Mesenchymal stem cell (in vitro differentiated cells and primary cell): ENCODE measurements around the gene TLK1.

Source experiments
- DNase-seq: peaks from one replicate; pipeline ENCODE4 v3.0.0-alpha.2; 2013
- H2AFZ ChIP-seq: one replicate; pipeline ENCODE4 v1.6.1; 2013; ENCODE audit warnings: low read depth, mild to moderate bottlenecking, control low read depth, inconsistent platforms, low read length, moderate library complexity
- H2AK5ac ChIP-seq: 2 replicates; pipeline ENCODE4 v1.6.1; 2013; ENCODE audit warnings: low read length, moderate library complexity, mild to moderate bottlenecking, inconsistent platforms; ENCODE audit not compliant: severe bottlenecking
- H2BK120ac ChIP-seq: one replicate; pipeline ENCODE4 v1.6.1; 2013; ENCODE audit warnings: low read depth, mild to moderate bottlenecking, inconsistent platforms, low read length, moderate library complexity
- H2BK12ac ChIP-seq, 2 experiments: one replicate each; pipeline ENCODE4 v1.6.1; 2013; ENCODE audit warnings: inconsistent platforms in 2 of 2, low read length in 2 of 2, mild to moderate bottlenecking in 2 of 2, moderate library complexity in 2 of 2, control low read depth in 1 of 2
- H2BK15ac ChIP-seq: one replicate; pipeline ENCODE4 v1.6.1; 2013; ENCODE audit warnings: mild to moderate bottlenecking, low read depth, inconsistent platforms; ENCODE audit not compliant: poor library complexity, severe bottlenecking
- H2BK5ac ChIP-seq: 2 replicates; pipeline ENCODE4 v1.6.1; 2013; ENCODE audit warnings: low read depth, mild to moderate bottlenecking, low read length, control low read depth, inconsistent platforms; ENCODE audit not compliant: poor library complexity, severe bottlenecking
- H3K14ac ChIP-seq, 2 experiments: one replicate each; pipeline ENCODE4 v1.6.1; 2013; ENCODE audit warnings: inconsistent platforms in 2 of 2, low read length in 2 of 2, control low read depth in 1 of 2, mild to moderate bottlenecking in 1 of 2, moderate library complexity in 1 of 2
- H3K18ac ChIP-seq, 2 experiments: one replicate each; pipeline ENCODE4 v1.6.1; 2013; ENCODE audit warnings: inconsistent platforms in 2 of 2, low read length in 2 of 2, control low read depth in 1 of 2, low read depth in 1 of 2, mild to moderate bottlenecking in 1 of 2
- H3K23ac ChIP-seq, 2 experiments: one replicate each; pipeline ENCODE4 v1.6.1; 2013; ENCODE audit warnings: inconsistent platforms in 2 of 2, low read length in 2 of 2, mild to moderate bottlenecking in 2 of 2, moderate library complexity in 2 of 2, control low read depth in 1 of 2
- H3K27ac ChIP-seq: 2 replicates; pipeline ENCODE4 v1.5.1; 2013; ENCODE audit warnings: mild to moderate bottlenecking, moderate library complexity, low read length, control low read depth, inconsistent platforms; ENCODE audit not compliant: poor library complexity, severe bottlenecking
- H3K27me3 ChIP-seq, 2 experiments: 2 replicates each; pipeline versions ENCODE4 v1.6.1 to v1.7.0; 2013; ENCODE audit warnings: low read length in 2 of 2, mild to moderate bottlenecking in 2 of 2, moderate library complexity in 2 of 2, control low read depth in 1 of 2, inconsistent platforms in 1 of 2; ENCODE audit not compliant: control insufficient read depth in 1 of 2, insufficient read depth in 1 of 2
- H3K36me3 ChIP-seq, 2 experiments: 2 replicates each; pipeline versions ENCODE4 v1.6.1 to v1.7.0; 2013; ENCODE audit warnings: low read length in 2 of 2, control low read depth in 1 of 2, inconsistent platforms in 1 of 2, low read depth in 1 of 2, mild to moderate bottlenecking in 1 of 2; ENCODE audit not compliant: insufficient read depth in 2 of 2, control insufficient read depth in 1 of 2
- H3K4ac ChIP-seq, 2 experiments: one replicate each; pipeline ENCODE4 v1.6.1; 2013; ENCODE audit warnings: inconsistent platforms in 2 of 2, low read length in 2 of 2, mild to moderate bottlenecking in 2 of 2, moderate library complexity in 2 of 2, control low read depth in 1 of 2, low read depth in 1 of 2
- H3K4me1 ChIP-seq: 2 replicates; pipeline ENCODE4 v1.6.1; 2013; ENCODE audit warnings: low read depth, low read length, control low read depth; ENCODE audit not compliant: control insufficient read depth, insufficient read depth
- H3K4me2 ChIP-seq: 2 replicates; pipeline ENCODE4 v1.6.1; 2013; ENCODE audit warnings: low read length, mild to moderate bottlenecking, inconsistent platforms; ENCODE audit not compliant: poor library complexity, severe bottlenecking
- H3K4me3 ChIP-seq, 2 experiments: 2 replicates each; pipeline versions ENCODE4 v1.5.1 to v1.7.0; 2013; ENCODE audit warnings: low read length in 2 of 2, mild to moderate bottlenecking in 2 of 2, control low read depth in 1 of 2, low read depth in 1 of 2; ENCODE audit not compliant: insufficient read depth in 1 of 2
- H3K79me1 ChIP-seq: replicated peaks from 2 replicates; pipeline ENCODE4 v1.6.1; 2013; ENCODE audit warnings: mild to moderate bottlenecking, control low read depth, low read length, inconsistent platforms; ENCODE audit not compliant: poor library complexity, severe bottlenecking
- H3K9ac ChIP-seq: 2 replicates; pipeline ENCODE4 v1.7.0; 2013; ENCODE audit warnings: mild to moderate bottlenecking, low read length, moderate library complexity
- H3K9me3 ChIP-seq: 2 replicates; pipeline ENCODE4 v1.7.0; 2013; ENCODE audit warnings: mild to moderate bottlenecking, low read length; ENCODE audit not compliant: control insufficient read depth
- H4K8ac ChIP-seq: one replicate; pipeline ENCODE4 v1.6.1; 2013; ENCODE audit warnings: inconsistent platforms, mild to moderate bottlenecking, low read length, moderate library complexity
- H4K91ac ChIP-seq: one replicate; pipeline ENCODE4 v1.6.1; 2013; ENCODE audit warnings: mild to moderate bottlenecking, low read length, inconsistent platforms
- WGBS: methylation state at CpG from one replicate; pipeline ENCODE4 v1.1.7; 2013; ENCODE audit warnings: mixed read lengths; 5-methylcytosine and 5-hydroxymethylcytosine counted together

Gene TLK1

GRCh38 chr2:171134624-171135230, 26.0 kb downstream of the TLK1 start:
- Histone ChIP-seq H3K4me2 (no peak overlapping the region), H2BK5ac (no peak overlapping the region), H3K18ac (no peak overlapping the region), H3K14ac (no peak overlapping the region), H3K79me1 (peaks cover 3% of the 10 kb centered on the region), H2BK120ac (no peak overlapping the region), H4K91ac (no peak overlapping the region), H3K9ac (no peak overlapping the region), H2BK15ac (no peak overlapping the region), H3K36me3 (no peaks in the 10 kb centered on the region), H2AFZ (no peak overlapping the region), H3K9me3 (no peaks in the 10 kb centered on the region), H3K4me1 (peaks cover 8% of the 10 kb centered on the region), H2BK12ac (no peak overlapping the region), H3K27me3 (no peaks in the 10 kb centered on the region), H4K8ac (no peak overlapping the region), H3K4ac (no peak overlapping the region), H2AK5ac (no peak overlapping the region), H3K27ac (no peak overlapping the region), H3K23ac (no peak overlapping the region), H3K4me3 (no peak overlapping the region)
- 89% methylated on average over 3 of the region's 4 CpGs for WGBS
- no peak for DNase-seq

GRCh38 chr2:171132086-171132485, 28.6 kb downstream of the TLK1 start:
- DNase-seq: no peak
- H2AK5ac ChIP-seq: no peak overlapping the region
- H3K4ac ChIP-seq: no peak overlapping the region
- no peak overlapping the region for H3K23ac ChIP-seq
- H2BK12ac ChIP-seq: no peak overlapping the region
- 79% methylated on average over 4 of the region's 5 CpGs for WGBS
- H4K91ac ChIP-seq: no peak overlapping the region
- no peaks in the 10 kb centered on the region for H3K9me3 ChIP-seq
- H3K4me1 ChIP-seq: peaks cover 8% of the 10 kb centered on the region
- H3K9ac ChIP-seq: no peak overlapping the region
- H3K79me1 ChIP-seq: peaks cover 3% of the 10 kb centered on the region
- H2BK120ac ChIP-seq: no peak overlapping the region
- H4K8ac ChIP-seq: no peak overlapping the region
- H3K14ac ChIP-seq: no peak overlapping the region
- no peaks in the 10 kb centered on the region for H3K27me3 ChIP-seq
- H3K4me3 ChIP-seq: no peak overlapping the region
- H3K36me3 ChIP-seq: no peaks in the 10 kb centered on the region
- H2BK15ac ChIP-seq: no peak overlapping the region
- no peak overlapping the region for H2BK5ac ChIP-seq
- no peak overlapping the region for H2AFZ ChIP-seq
- no peak overlapping the region for H3K27ac ChIP-seq
- H3K4me2 ChIP-seq: no peak overlapping the region
- no peak overlapping the region for H3K18ac ChIP-seq

DNA sequence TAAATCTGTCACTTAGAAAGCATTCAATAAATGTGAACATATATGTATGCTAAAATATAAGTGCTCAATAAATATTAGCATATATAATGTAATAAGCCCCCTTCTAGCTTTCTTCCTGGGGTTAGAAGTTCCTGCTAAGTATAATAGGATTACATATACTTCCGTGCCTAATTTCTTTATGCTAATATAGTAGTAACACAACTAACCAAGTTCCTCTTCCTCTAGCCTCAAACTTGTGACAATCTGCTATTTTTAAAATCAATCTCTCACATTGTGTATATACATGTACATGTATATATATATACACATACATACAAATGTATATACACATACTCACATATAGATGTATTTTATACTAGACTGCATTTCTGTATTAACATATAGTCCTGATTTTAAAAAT, 32.2 kb downstream of the TLK1 start:
- Histone ChIP-seq H2AFZ (no peak overlapping the region), H3K9me3 (no peaks in the 10 kb centered on the region), H4K91ac (no peak overlapping the region), H2AK5ac (no peak overlapping the region), H3K4me3 (no peak overlapping the region), H2BK5ac (no peak overlapping the region), H3K79me1 (peaks cover 4% of the 10 kb centered on the region), H3K14ac (no peak overlapping the region), H3K36me3 (no peaks in the 10 kb centered on the region), H3K4me2 (no peak overlapping the region), H3K4me1 (peaks cover 3% of the 10 kb centered on the region), H3K9ac (no peak overlapping the region), H3K18ac (no peak overlapping the region), H2BK120ac (no peak overlapping the region), H2BK15ac (no peak overlapping the region), H3K27me3 (no peaks in the 10 kb centered on the region), H3K23ac (no peak overlapping the region), H4K8ac (no peak overlapping the region), H3K4ac (no peak overlapping the region), H2BK12ac (no peak overlapping the region), H3K27ac (no peak overlapping the region)
- no peak for DNase-seq
- WGBS: no CpG with 5 or more reads among the region's 1 CpG

- no peak overlapping the region for H4K91ac ChIP-seq
These were observed 36.2 kb downstream of the TLK1 start for GRCh38 chr2:171124541-171124940.

More at GRCh38 chr2:171124541-171124940, 36.2 kb downstream of the TLK1 start:
- H2BK5ac ChIP-seq: no peak overlapping the region
- WGBS: 97% methylated on average over 4 of the region's 4 CpGs
- peaks cover 5% of the 10 kb centered on the region for H3K79me1 ChIP-seq
- no peak overlapping the region for H2BK120ac ChIP-seq
- DNase-seq: no peak
- H3K27ac ChIP-seq: no peak overlapping the region
- no peaks in the 10 kb centered on the region for H3K9me3 ChIP-seq
- no peak overlapping the region for H2AK5ac ChIP-seq
- no peaks in the 10 kb centered on the region for H3K36me3 ChIP-seq
- no peak overlapping the region for H3K14ac ChIP-seq
- H4K8ac ChIP-seq: no peak overlapping the region
- H3K9ac ChIP-seq: no peak overlapping the region
- H3K4ac ChIP-seq: no peak overlapping the region
- H3K27me3 ChIP-seq: no peaks in the 10 kb centered on the region
- no peak overlapping the region for H3K4me2 ChIP-seq
- no peak overlapping the region for H3K4me3 ChIP-seq
- H2AFZ ChIP-seq: no peak overlapping the region
- no peak overlapping the region for H3K18ac ChIP-seq
- no peak overlapping the region for H3K23ac ChIP-seq
- H2BK15ac ChIP-seq: no peak overlapping the region
- no peaks in the 10 kb centered on the region for H3K4me1 ChIP-seq
- no peak overlapping the region for H2BK12ac ChIP-seq
